HG02870 (cell line): ENCODE measurements around the gene TRIM37.
"Not testable (repeated sequence)": the region's sequence is repeated elsewhere in the genome, so short reads cannot be mapped to it uniquely, and the experiment has no call there.

Source experiments
- ATAC-seq: cut with Tn5 transposase; IDR thresholded peaks from one replicate; pipeline ENCODE4 v1.9.1; 2021; ENCODE audit warnings: mild to moderate bottlenecking, moderate library complexity; ENCODE audit not compliant: unreplicated experiment

TRIM37 gene

GRCh38 chr17:59115474-59115873, 8.8 kb upstream of the TRIM37 start:
- no peak for ATAC-seq

- no peak for ATAC-seq
Measured at GRCh38 chr17:59111539-59111938, 4.9 kb upstream of the TRIM37 start.

- ATAC-seq, result no peak
Measured at GRCh38 chr17:59110973-59111372, 4.3 kb upstream of the TRIM37 start.

GRCh38 chr17:59108400-59109102, 1.9 kb upstream of the TRIM37 start:
- ATAC-seq, result no peak

GRCh38 chr17:59107306-59107670, 608 bp upstream of the TRIM37 start:
- ATAC-seq, result no peak

- peak; percentile 3 for ATAC-seq
Measured at GRCh38 chr17:59105852-59106462, 723 bp downstream of the TRIM37 start.

- no peak for ATAC-seq
Measured at GRCh38 chr17:59101178-59101577, 5.5 kb downstream of the TRIM37 start.

GRCh38 chr17:59097876-59098275, 8.8 kb downstream of the TRIM37 start:
- no peak for ATAC-seq

GRCh38 chr17:59094861-59095530, 11.7 kb downstream of the TRIM37 start:
- no peak for ATAC-seq

- no peak for ATAC-seq
Measured at GRCh38 chr17:59093702-59094231, 12.9 kb downstream of the TRIM37 start.

GRCh38 chr17:59093145-59093701, 13.5 kb downstream of the TRIM37 start:
- ATAC-seq, result no peak

GRCh38 chr17:59090593-59090992, 16.1 kb downstream of the TRIM37 start:
- not testable (repeated sequence) for ATAC-seq

- no peak for ATAC-seq
Measured at GRCh38 chr17:59084154-59084553, 22.5 kb downstream of the TRIM37 start.

GRCh38 chr17:59074494-59074893, 32.2 kb downstream of the TRIM37 start:
- no peak for ATAC-seq

- no peak for ATAC-seq
Measured at GRCh38 chr17:59073972-59074371, 32.7 kb downstream of the TRIM37 start.

GRCh38 chr17:59069856-59070255, 36.8 kb downstream of the TRIM37 start:
- ATAC-seq, result no peak

GRCh38 chr17:59067756-59068155, 38.9 kb downstream of the TRIM37 start:
- ATAC-seq, result no peak

- no peak for ATAC-seq
Measured at GRCh38 chr17:59067340-59067739, 39.3 kb downstream of the TRIM37 start.

- no peak for ATAC-seq
Measured at GRCh38 chr17:59062509-59062908, 44.2 kb downstream of the TRIM37 start.

GRCh38 chr17:59056857-59057256, 49.8 kb downstream of the TRIM37 start:
- ATAC-seq, result no peak

- no peak for ATAC-seq
Measured at GRCh38 chr17:59049798-59050197, 56.9 kb downstream of the TRIM37 start.

- no peak for ATAC-seq
Measured at GRCh38 chr17:59047616-59048015, 59.1 kb downstream of the TRIM37 start.
